Liver (tissue), 9 donors: ENCODE measurements around the gene BLID. TPM values are rescaled to one million over a fixed set of nuclear protein-coding genes. Genes with fewer than 3 reads are reported as not detected.

Source experiments
- DNase-seq: peaks from one replicate; pipeline ENCODE4 v3.0.0-alpha.2; 2017; ENCODE audit warnings: low spot score
- H3K27ac ChIP-seq, 2 donors: one replicate each; pipeline ENCODE4 v1.7.0; 2013; ENCODE audit warnings: inconsistent platforms in 2 of 2, low read length in 2 of 2, control low read depth in 1 of 2, low read depth in 1 of 2, mild to moderate bottlenecking in 1 of 2
- H3K27me3 ChIP-seq, 4 donors: one replicate each; pipeline versions ENCODE4 v1.6.1 to v1.7.0; 2013; ENCODE audit warnings: low read length in 3 of 4, inconsistent platforms in 1 of 4, mild to moderate bottlenecking in 1 of 4, moderate library complexity in 1 of 4; ENCODE audit not compliant: control insufficient read depth in 4 of 4, insufficient read depth in 4 of 4
- H3K36me3 ChIP-seq, 4 donors: one replicate each; pipeline versions ENCODE4 v1.6.1 to v1.7.0; 2013; ENCODE audit warnings: low read length in 3 of 4, mild to moderate bottlenecking in 3 of 4, low read depth in 1 of 4, moderate library complexity in 1 of 4; ENCODE audit not compliant: control insufficient read depth in 4 of 4, insufficient read depth in 3 of 4
- H3K4me1 ChIP-seq, 4 donors: one replicate each; pipeline versions ENCODE4 v1.6.1 to v1.7.0; 2013; ENCODE audit warnings: low read length in 3 of 4, mild to moderate bottlenecking in 3 of 4, moderate library complexity in 1 of 4; ENCODE audit not compliant: control insufficient read depth in 4 of 4, insufficient read depth in 4 of 4
- H3K4me3 ChIP-seq, 3 donors: one replicate each; pipeline versions ENCODE4 v1.6.1 to v1.7.0; 2013; ENCODE audit warnings: low read length in 3 of 3, control low read depth in 1 of 3, low read depth in 1 of 3, mild to moderate bottlenecking in 1 of 3
- H3K9ac ChIP-seq, 2 donors: one replicate each; pipeline ENCODE4 v1.7.0; 2013; ENCODE audit warnings: low read length in 2 of 2, mild to moderate bottlenecking in 2 of 2, moderate library complexity in 2 of 2, control low read depth in 1 of 2, low read depth in 1 of 2
- H3K9me3 ChIP-seq, 4 donors: one replicate each; pipeline versions ENCODE4 v1.6.1 to v1.7.0; 2013; ENCODE audit warnings: low read length in 3 of 4; ENCODE audit not compliant: control insufficient read depth in 4 of 4
- EGR1 ChIP-seq, 2 donors: IDR thresholded peaks; 2 replicates each; pipeline ENCODE4 v1.6.1; 2016 to 2018; ENCODE audit warnings: antibody characterized with exemption in 2 of 2, low read depth in 2 of 2
- FOXA1 ChIP-seq: IDR thresholded peaks from 2 replicates; pipeline ENCODE4 v1.6.1; 2016; ENCODE audit warnings: antibody characterized with exemption
- HNF4A ChIP-seq, 2 donors: conservative IDR thresholded peaks; 2 replicates each; pipeline ENCODE4 v1.6.1; 2016; ENCODE audit warnings: antibody characterized with exemption in 2 of 2, mild to moderate bottlenecking in 2 of 2
- HNF4G ChIP-seq: IDR thresholded peaks from 2 replicates; pipeline ENCODE4 v1.6.1; 2016; ENCODE audit warnings: antibody characterized with exemption
- JUND ChIP-seq, 2 donors: IDR thresholded peaks; 2 replicates each; pipeline ENCODE4 v1.6.1; 2016; ENCODE audit warnings: antibody characterized with exemption in 2 of 2
- RXRA ChIP-seq, 2 donors: IDR thresholded peaks; 2 replicates each; pipeline ENCODE4 v1.6.1; 2017 to 2018; ENCODE audit warnings: antibody characterized with exemption in 2 of 2, mild to moderate bottlenecking in 1 of 2
- SP1 ChIP-seq: IDR thresholded peaks from 2 replicates; pipeline ENCODE4 v1.6.1; 2018; ENCODE audit warnings: antibody characterized with exemption, mild to moderate bottlenecking
- TAF1 ChIP-seq: conservative IDR thresholded peaks from 2 replicates; pipeline ENCODE4 v1.6.1; 2016; ENCODE audit warnings: antibody characterized with exemption, mild to moderate bottlenecking
- WGBS: extraction: QIAGEN DNeasy Blood & Tissue Kit; methylation state at CpG from one replicate; pipeline ENCODE4 v1.1.7; 2013; 5-methylcytosine and 5-hydroxymethylcytosine counted together
- polyA plus RNA-seq, 2 donors: library from polyadenylated mRNA; stranded (reverse) in 1 of 2; unstranded in 1 of 2; fragments of 200-250 nt in 1 of 2; fragments of >200 nt in 1 of 2; fragmentation: Nextera tagmentation in 1 of 2; extraction: Ambion mirVana in 1 of 2; gene quantifications; one replicate each; pipeline versions ENCODE4 v1.2.1 to v1.2.3, GENCODE V29; 2013 to 2015
- total RNA-seq, 2 donors: library from RNA; depleted of rRNA; stranded (reverse); fragments of >200 nt; gene quantifications; one replicate each; pipeline ENCODE4 v1.2.3, GENCODE V29; 2014
- TF ChIP-seq, protein P1 (sequence below): IDR thresholded peaks from 2 replicates; pipeline ENCODE4 v1.6.1; 2016; ENCODE audit warnings: antibody characterized with exemption, mild to moderate bottlenecking
- TF ChIP-seq, protein P2 (sequence below): fragments of 150-350 bp; IDR thresholded peaks from 2 replicates; pipeline ENCODE4 v1.5.1; 2017; ENCODE audit warnings: improper control_type of control experiment, low read depth, low read length; ENCODE audit not compliant: missing input control
- TF ChIP-seq, protein P3 (sequence below): IDR thresholded peaks from 2 replicates; pipeline ENCODE4 v1.6.1; 2016; ENCODE audit warnings: antibody characterized with exemption
- TF ChIP-seq, protein P4 (sequence below): IDR thresholded peaks from 2 replicates; pipeline ENCODE4 v1.6.1; 2016; ENCODE audit warnings: antibody characterized with exemption
- donor health status: healthy.
- donor health status: healthy.
- donor health status: healthy.
- donor health status: healthy.
- donor health status: healthy.

BLID gene
- total and polyA plus RNA-seq, 4 donors, result 0.18 to 0.84 (median 0.33) TPM; not detected in 1

DNA sequence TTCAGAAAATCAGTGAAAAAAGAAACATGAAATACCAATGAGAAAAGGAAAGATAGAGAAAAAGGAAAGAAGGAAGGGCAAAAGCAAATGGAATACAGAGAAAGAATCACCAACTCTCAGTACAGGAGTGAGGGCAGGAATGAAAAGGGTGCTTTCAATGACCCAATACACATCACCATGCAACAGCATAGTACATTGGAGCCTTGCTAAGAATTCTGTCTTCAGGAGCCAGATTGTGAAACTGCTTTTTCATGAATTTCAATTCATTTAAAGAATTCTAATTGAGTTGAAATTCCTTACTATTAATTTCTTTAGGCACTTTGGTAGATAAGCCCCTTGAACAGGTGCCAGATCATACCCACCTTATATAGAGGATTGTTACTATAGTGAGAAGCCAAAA is 34.9 kb downstream of the BLID start:
- Histone ChIP-seq H3K36me3 (no peaks in the 10 kb centered on the region), H3K9me3 (no peaks in the 10 kb centered on the region), H3K27ac (no peak overlapping the region), H3K4me3 (no peak overlapping the region), H3K9ac (no peak overlapping the region), H3K27me3 (no peaks in the 10 kb centered on the region), H3K4me1 (no peaks in the 10 kb centered on the region)
- TF ChIP-seq HNF4G (no peak), EGR1 (IDR thresholded peaks at IDR 0.05; ENCODE audit: low read depth in 2 of 2) (no peak), FOXA1 (no peak), TAF1 (no peak), JUND (IDR thresholded peaks at IDR 0.05) (no peak), HNF4A (conservative IDR thresholded peaks at IDR 0.05) (no peak)
- TF ChIP-seq, protein P1, sequence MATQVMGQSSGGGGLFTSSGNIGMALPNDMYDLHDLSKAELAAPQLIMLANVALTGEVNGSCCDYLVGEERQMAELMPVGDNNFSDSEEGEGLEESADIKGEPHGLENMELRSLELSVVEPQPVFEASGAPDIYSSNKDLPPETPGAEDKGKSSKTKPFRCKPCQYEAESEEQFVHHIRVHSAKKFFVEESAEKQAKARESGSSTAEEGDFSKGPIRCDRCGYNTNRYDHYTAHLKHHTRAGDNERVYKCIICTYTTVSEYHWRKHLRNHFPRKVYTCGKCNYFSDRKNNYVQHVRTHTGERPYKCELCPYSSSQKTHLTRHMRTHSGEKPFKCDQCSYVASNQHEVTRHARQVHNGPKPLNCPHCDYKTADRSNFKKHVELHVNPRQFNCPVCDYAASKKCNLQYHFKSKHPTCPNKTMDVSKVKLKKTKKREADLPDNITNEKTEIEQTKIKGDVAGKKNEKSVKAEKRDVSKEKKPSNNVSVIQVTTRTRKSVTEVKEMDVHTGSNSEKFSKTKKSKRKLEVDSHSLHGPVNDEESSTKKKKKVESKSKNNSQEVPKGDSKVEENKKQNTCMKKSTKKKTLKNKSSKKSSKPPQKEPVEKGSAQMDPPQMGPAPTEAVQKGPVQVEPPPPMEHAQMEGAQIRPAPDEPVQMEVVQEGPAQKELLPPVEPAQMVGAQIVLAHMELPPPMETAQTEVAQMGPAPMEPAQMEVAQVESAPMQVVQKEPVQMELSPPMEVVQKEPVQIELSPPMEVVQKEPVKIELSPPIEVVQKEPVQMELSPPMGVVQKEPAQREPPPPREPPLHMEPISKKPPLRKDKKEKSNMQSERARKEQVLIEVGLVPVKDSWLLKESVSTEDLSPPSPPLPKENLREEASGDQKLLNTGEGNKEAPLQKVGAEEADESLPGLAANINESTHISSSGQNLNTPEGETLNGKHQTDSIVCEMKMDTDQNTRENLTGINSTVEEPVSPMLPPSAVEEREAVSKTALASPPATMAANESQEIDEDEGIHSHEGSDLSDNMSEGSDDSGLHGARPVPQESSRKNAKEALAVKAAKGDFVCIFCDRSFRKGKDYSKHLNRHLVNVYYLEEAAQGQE, result no peak
- TF ChIP-seq, protein P2, sequence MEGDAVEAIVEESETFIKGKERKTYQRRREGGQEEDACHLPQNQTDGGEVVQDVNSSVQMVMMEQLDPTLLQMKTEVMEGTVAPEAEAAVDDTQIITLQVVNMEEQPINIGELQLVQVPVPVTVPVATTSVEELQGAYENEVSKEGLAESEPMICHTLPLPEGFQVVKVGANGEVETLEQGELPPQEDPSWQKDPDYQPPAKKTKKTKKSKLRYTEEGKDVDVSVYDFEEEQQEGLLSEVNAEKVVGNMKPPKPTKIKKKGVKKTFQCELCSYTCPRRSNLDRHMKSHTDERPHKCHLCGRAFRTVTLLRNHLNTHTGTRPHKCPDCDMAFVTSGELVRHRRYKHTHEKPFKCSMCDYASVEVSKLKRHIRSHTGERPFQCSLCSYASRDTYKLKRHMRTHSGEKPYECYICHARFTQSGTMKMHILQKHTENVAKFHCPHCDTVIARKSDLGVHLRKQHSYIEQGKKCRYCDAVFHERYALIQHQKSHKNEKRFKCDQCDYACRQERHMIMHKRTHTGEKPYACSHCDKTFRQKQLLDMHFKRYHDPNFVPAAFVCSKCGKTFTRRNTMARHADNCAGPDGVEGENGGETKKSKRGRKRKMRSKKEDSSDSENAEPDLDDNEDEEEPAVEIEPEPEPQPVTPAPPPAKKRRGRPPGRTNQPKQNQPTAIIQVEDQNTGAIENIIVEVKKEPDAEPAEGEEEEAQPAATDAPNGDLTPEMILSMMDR, result no peak
- TF ChIP-seq, protein P3, sequence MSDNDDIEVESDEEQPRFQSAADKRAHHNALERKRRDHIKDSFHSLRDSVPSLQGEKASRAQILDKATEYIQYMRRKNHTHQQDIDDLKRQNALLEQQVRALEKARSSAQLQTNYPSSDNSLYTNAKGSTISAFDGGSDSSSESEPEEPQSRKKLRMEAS, result no peak
- TF ChIP-seq, protein P4, sequence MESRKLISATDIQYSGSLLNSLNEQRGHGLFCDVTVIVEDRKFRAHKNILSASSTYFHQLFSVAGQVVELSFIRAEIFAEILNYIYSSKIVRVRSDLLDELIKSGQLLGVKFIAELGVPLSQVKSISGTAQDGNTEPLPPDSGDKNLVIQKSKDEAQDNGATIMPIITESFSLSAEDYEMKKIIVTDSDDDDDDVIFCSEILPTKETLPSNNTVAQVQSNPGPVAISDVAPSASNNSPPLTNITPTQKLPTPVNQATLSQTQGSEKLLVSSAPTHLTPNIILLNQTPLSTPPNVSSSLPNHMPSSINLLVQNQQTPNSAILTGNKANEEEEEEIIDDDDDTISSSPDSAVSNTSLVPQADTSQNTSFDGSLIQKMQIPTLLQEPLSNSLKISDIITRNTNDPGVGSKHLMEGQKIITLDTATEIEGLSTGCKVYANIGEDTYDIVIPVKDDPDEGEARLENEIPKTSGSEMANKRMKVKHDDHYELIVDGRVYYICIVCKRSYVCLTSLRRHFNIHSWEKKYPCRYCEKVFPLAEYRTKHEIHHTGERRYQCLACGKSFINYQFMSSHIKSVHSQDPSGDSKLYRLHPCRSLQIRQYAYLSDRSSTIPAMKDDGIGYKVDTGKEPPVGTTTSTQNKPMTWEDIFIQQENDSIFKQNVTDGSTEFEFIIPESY, result no peak
- no peak for DNase-seq

DNA sequence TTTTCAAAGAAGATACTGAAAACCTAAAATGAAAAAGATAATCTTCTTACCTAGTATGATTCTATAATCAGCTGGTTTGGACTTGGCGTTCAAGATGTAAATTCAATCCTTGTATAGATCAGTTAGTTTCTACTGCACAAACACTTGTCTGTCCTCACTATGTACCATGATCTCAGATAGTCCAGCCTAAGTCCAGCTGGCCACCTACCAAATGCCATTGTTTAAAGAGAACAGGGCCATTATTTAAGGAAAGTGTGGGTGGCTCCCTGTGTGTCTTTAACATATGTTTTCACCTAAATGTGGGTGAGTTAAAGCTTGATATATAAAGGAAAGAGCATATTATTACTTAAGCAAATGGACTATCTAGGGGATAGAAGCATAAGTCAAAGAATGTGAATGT is 38.6 kb downstream of the BLID start:
- H3K4me1 ChIP-seq, result no peaks in the 10 kb centered on the region
- no peaks in the 10 kb centered on the region for H3K9me3 ChIP-seq
- TF ChIP-seq, protein P1, result no peak
- no peak for TF ChIP-seq HNF4G
- TF ChIP-seq HNF4A (conservative IDR thresholded peaks at IDR 0.05), result no peak
- TF ChIP-seq, protein P2, result no peak
- TF ChIP-seq EGR1 (IDR thresholded peaks at IDR 0.05; ENCODE audit: low read depth in 2 of 2), result no peak
- no peak for TF ChIP-seq JUND (IDR thresholded peaks at IDR 0.05)
- TF ChIP-seq, protein P4, result no peak
- no peak for TF ChIP-seq RXRA (IDR thresholded peaks at IDR 0.05)
- no peak for TF ChIP-seq SP1
- 92% methylated on average over 1 of the region's 1 CpG for whole genome bisulfite sequencing
- DNase-seq, result no peak
- H3K27ac ChIP-seq, result no peak overlapping the region
- no peaks in the 10 kb centered on the region for H3K36me3 ChIP-seq
- H3K9ac ChIP-seq, result no peak overlapping the region
- no peaks in the 10 kb centered on the region for H3K27me3 ChIP-seq
- H3K4me3 ChIP-seq, result no peak overlapping the region
